Retina (tissue), 1 donor: ENCODE measurements around the gene RPE.

ENCODE experiments used
- DNase-seq: peaks from one replicate; pipeline ENCODE4 v3.0.0-alpha.2; 2016

The RPE gene

DNA sequence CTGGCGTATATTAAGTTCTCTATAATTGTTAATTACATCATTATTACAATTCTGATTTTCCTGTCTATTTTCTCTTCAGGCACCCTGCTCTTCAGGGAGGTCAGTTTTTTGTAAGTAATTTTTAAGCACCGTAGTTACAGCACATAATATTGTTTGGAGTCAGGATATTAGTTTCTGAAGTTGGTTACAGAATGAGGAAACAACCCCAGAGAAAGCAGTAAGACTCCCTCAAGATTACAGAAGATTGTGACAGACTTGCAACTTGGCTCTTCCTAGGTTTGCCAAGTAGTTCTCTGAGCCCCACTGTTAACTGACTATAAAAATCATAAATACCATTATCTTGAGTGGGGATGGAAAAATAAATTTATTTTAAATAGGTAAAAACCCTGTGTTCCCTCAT is 921 bp downstream of the RPE start:
- DNase-seq = no peak

- DNase-seq = no peak
Observed at GRCh38 chr2:210004881-210005280, 2.4 kb downstream of the RPE start.

DNA sequence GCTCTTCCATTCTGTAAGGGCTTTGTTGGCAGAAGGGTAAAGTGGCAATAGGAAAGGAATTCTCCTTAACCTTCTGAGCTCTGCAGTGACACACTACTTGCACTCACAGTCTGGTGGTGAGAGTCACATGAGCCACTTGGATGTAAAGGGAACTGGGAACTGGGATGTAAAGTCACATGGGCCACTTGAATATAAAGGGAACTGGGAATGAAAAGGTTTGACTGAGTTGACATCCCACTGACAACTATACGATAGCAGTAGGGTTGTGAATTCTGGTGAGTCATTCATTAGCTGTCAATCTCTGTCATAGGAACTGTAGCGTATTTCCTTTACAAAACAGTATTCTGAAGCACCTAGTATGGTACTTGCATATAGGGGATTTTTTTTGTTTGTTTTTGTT is 5.5 kb downstream of the RPE start:
- DNase-seq = no peak

GRCh38 chr2:210009126-210009525 is 6.7 kb downstream of the RPE start:
- DNase-seq = no peak

DNA sequence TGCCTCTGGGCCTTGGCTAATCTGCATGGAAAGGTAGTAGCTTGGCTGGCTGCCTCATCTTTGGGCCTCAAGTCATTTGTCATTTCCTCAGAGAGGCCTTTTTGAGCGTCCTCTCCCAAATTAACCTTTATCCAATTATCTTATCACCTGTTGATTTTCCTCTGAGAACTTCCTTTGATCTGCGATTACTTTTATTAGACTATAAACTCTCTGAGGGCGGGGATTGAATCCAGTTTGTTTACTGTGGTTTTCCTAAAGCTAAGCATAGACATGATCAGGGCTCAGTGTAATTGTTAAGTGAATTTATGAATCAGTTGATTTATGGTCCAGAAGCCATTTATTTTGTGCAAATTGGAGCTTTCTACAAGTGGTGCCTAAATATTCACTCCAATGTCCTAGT is 7.5 kb downstream of the RPE start:
- DNase-seq = no peak

- no peak for DNase-seq
Observed at GRCh38 chr2:210020138-210020537, 17.7 kb downstream of the RPE start.

DNA sequence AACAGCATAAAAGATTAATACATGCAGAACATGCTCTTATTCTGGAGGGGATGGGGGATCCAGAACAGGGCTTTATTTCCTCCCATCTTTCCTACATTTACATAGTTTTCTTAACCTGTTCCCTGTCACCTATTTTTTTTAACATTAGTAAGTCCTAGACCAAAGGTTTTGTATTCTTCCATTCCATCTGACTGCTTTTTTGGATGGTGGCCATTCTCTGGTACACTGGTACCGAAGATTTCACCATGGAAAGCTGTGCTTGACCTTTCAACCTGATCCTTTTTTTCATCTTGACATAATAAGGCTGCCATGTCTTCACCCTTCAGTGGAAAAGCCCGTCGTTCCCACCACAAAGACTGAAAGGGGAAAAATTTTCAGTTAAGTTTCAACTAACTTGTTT is 20.4 kb downstream of the RPE start:
- no peak for DNase-seq

- DNase-seq = no peak
Observed at GRCh38 chr2:210027608-210028007, 25.2 kb downstream of the RPE start.

DNA sequence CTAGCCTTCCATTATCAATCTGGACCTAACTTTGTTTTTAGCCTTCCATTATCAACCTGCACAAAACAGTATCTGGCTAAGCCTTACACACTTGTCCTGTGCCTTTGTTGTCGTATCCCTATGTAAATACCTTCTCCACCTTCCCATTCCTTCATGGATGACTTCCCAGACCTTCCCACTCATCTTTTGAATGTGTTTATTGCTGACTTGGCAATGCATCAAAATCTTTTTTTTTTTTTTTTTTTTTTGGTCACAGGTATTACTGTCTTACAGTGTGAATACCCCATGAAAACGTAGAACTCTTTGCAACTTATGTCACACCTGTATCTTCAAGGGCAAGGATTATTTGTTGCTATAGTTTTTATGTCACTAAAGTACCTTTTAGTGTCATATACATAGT is 25.7 kb downstream of the RPE start:
- no peak for DNase-seq

- DNase-seq = no peak
Observed at GRCh38 chr2:210034087-210034683, 31.7 kb downstream of the RPE start.

GRCh38 chr2:210035679-210036078 is 33.2 kb downstream of the RPE start:
- DNase-seq = no peak

DNA sequence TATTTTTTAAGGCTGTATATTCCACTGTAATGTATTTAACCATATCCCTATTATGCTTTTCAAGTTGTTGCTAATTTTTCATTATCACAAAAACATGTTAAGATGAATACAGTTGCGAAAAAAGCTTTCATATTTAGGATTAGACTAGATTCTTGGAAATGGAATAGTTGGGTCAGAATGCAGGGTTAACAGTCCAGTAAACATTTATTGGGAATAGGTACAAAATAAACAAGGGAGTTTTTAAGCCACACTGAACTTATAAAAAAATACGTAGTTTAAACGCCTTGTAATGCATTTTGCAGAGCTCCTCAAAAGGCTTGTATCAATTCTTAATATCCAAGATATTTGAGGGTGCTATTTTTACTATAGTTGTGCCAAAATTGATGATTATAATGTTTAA is 35.6 kb downstream of the RPE start:
- DNase-seq = no peak

GRCh38 chr2:210046851-210047500 is 44.5 kb downstream of the RPE start:
- DNase-seq = no peak

DNA sequence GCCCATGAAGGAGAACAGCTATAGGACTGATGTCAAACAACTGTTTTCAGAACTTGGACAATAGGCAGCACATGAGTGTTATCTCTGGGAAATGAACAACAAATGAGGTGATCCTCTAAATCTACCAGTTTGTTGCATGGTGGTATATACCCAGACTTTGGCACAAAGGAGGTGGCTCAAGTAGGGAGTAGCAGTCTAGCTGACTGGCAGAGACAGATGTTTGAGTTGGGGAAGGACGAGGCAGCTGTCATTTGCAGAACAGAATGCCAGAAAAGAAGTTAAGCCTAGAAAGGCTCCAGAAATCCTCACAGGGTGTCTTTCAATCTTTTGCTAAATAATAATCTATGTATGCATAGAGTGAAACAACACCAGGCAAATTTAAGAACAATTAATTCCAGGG is 47.4 kb downstream of the RPE start:
- DNase-seq = no peak

GRCh38 chr2:210050885-210051284 is 48.4 kb downstream of the RPE start:
- no peak for DNase-seq

GRCh38 chr2:210054696-210055095 is 52.3 kb downstream of the RPE start:
- no peak for DNase-seq

DNA sequence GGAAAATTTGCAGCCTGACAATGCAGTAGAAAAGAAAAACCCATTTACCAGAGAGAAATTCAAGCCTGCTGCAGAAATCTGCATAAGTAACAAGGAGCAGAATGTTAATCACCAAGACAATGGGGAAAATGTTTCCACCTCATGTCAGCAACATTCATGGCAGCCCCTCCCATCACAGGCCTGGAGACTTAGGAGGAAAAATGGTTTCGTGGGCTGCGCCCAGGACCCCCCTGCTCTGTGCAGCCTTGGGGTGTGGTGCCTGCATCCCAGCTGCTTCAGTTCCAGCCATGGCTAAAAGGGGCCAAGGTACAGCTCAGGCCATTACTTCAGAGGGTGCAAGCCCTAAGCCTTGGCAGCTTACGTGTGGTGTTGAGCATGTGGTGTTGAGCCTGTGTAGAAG is 53.4 kb downstream of the RPE start:
- DNase-seq = no peak

GRCh38 chr2:210063306-210063705 is 60.9 kb downstream of the RPE start:
- DNase-seq = no peak
